Stimulated activated CD8-positive, alpha-beta memory T cell treated with anti-CD3 and anti-CD28 coated beads, Interleukin-4, amount 100 ng/mL, for 48 hours (primary cell): Measurements from ENCODE around the gene KBTBD8.

Experiments used
- DNase-seq: peaks from one replicate; pipeline ENCODE4 v3.0.0-alpha.2; 2020

Gene KBTBD8

GRCh38 chr3:67044955-67045354, 46.8 kb downstream of the KBTBD8 start:
- DNase-seq, result no peak

GRCh38 chr3:67045711-67046465, 47.8 kb downstream of the KBTBD8 start:
- no peak for DNase-seq

- DNase-seq, result no peak
Observed at GRCh38 chr3:67047051-67047450, 48.9 kb downstream of the KBTBD8 start.

GRCh38 chr3:67048067-67048714, 50.1 kb downstream of the KBTBD8 start:
- DNase-seq, result no peak

GRCh38 chr3:67048715-67049074, 50.6 kb downstream of the KBTBD8 start:
- DNase-seq, result no peak

GRCh38 chr3:67059443-67059842, 61.3 kb downstream of the KBTBD8 start:
- no peak for DNase-seq
